ENCODE data around the gene LPAR3. TPM values are rescaled to one million over a fixed set of nuclear protein-coding genes. Genes with fewer than 3 reads are reported as not detected.
A peak's percentile ranks its signal among the peaks of the same experiment; 100 is the strongest.

Gene LPAR3
- polyA plus RNA-seq, 1 of the 3 experiments (the other 2 are of a cell fraction) = 0.08 TPM

GRCh38 chr1:84939151-84939550, 46.1 kb upstream of the LPAR3 start:
- DNase-seq = no peak
- no peak overlapping the region for H3K4me3 ChIP-seq (ENCODE audit: low read depth in 2 of 2, low read length in 1 of 2)
- no peak overlapping the region for H3K4me2 ChIP-seq
- H3K9me3 ChIP-seq = no peaks in the 10 kb centered on the region
- H3K27me3 ChIP-seq (ENCODE audit: insufficient read depth) = peaks cover 15% of the 10 kb centered on the region
- H2AFZ ChIP-seq (ENCODE audit: low read depth) = no peak overlapping the region
- no peaks in the 10 kb centered on the region; a peak in 1 of 4 replicates for H3K4me1 ChIP-seq (ENCODE audit: control insufficient read depth in 1 of 2, insufficient read depth in 2 of 2, low read depth in 1 of 2, low read length in 1 of 2)
- no peak overlapping the region for H3K9ac ChIP-seq
- H3F3A ChIP-seq (replicated peaks; ENCODE audit: insufficient read depth) = no peaks in the 10 kb centered on the region
- H3K27ac ChIP-seq (ENCODE audit: low read depth in 2 of 2, low read length in 1 of 2) = no peak overlapping the region
- no peaks in the 10 kb centered on the region for H3K36me3 ChIP-seq (replicated peaks in 1 of 2; ENCODE audit: control insufficient read depth in 1 of 2, insufficient read depth in 2 of 2, low read length in 1 of 2)
- H3K9me2 ChIP-seq = no peaks in the 10 kb centered on the region
- 77% methylated on average over 8 of the region's 8 CpGs for WGBS (ENCODE audit: low lambda C conversion rate)
- H4K20me1 ChIP-seq (ENCODE audit: insufficient read depth) = no peaks in the 10 kb centered on the region
- POLR2A ChIA-PET = no interaction called here
- CTCF ChIA-PET = interaction anchor here (0.9 to 4.8 kb wide), 4 partner anchors 89 to 320 kb away, joined by 3 to 41 read pairs (median 6); partner anchors contain the start of gene C1orf52
- no peaks in the 10 kb centered on the region for H3K79me2 ChIP-seq (ENCODE audit: insufficient read depth)
- TF ChIP-seq FOSL2 (IDR thresholded peaks at IDR 0.05; ENCODE audit: borderline replicate concordance, low read depth) (no peak), EP300 (IDR thresholded peaks at IDR 0.05; ENCODE audit: borderline replicate concordance in 1 of 2, low read depth in 1 of 2, low read length in 1 of 2) (no peak), USF1 (IDR thresholded peaks at IDR 0.05; ENCODE audit: borderline replicate concordance, low read depth) (no peak), RXRA (IDR thresholded peaks at IDR 0.05; ENCODE audit: borderline replicate concordance, low read depth) (no peak), ZBTB33 (IDR thresholded peaks at IDR 0.05; ENCODE audit: borderline replicate concordance, low read depth) (no peak)

- Histone ChIP-seq H3K36me3 (replicated peaks in 1 of 2; ENCODE audit: control insufficient read depth in 1 of 2, insufficient read depth in 2 of 2, low read length in 1 of 2) (no peaks in the 10 kb centered on the region), H3K9ac (no peak overlapping the region), H3K27me3 (ENCODE audit: insufficient read depth) (peaks cover 11% of the 10 kb centered on the region; the same call in 1 of the 2 replicates), H3K4me2 (no peak overlapping the region), H3K79me2 (ENCODE audit: insufficient read depth) (no peaks in the 10 kb centered on the region), H4K20me1 (ENCODE audit: insufficient read depth) (no peaks in the 10 kb centered on the region), H3K9me3 (no peaks in the 10 kb centered on the region), H3F3A (replicated peaks; ENCODE audit: insufficient read depth) (no peaks in the 10 kb centered on the region), H2AFZ (ENCODE audit: low read depth) (no peak overlapping the region), H3K27ac (ENCODE audit: low read depth in 2 of 2, low read length in 1 of 2) (no peak overlapping the region; a peak in 1 of 4 replicates), H3K9me2 (no peaks in the 10 kb centered on the region), H3K4me3 (ENCODE audit: low read depth in 2 of 2, low read length in 1 of 2) (peak overlapping the region in 1 of 2 experiments; percentile 44; a peak in 1 of 4 replicates), H3K4me1 (ENCODE audit: control insufficient read depth in 1 of 2, insufficient read depth in 2 of 2, low read depth in 1 of 2, low read length in 1 of 2) (no peaks in the 10 kb centered on the region; a peak in 1 of 4 replicates)
- ChIA-PET POLR2A (no interaction called here), CTCF (interaction anchor here (0.5 to 4.8 kb wide), 39 partner anchors 9 to 1030 kb away, joined by 3 to 42 read pairs (median 4); partner anchors contain the start of gene LPAR3)
- TF ChIP-seq CTCF (IDR thresholded peaks at IDR 0.05) = peak; percentile 94
- 0 out of 2 replicates have a peak, but pooled peaks have one; percentile 12 for TF ChIP-seq MXI1 (IDR thresholded peaks at IDR 0.05; ENCODE audit: low read depth, low read length)
- no peak for TF ChIP-seq IRF3 (IDR thresholded peaks at IDR 0.05; ENCODE audit: low read depth, low read length)
- TF ChIP-seq NFIC (IDR thresholded peaks at IDR 0.05; ENCODE audit: borderline replicate concordance) = no peak
- peak; percentile 97 for TF ChIP-seq RAD21 (IDR thresholded peaks at IDR 0.05; ENCODE audit: low read length)
- peak; percentile 73 for TF ChIP-seq SMC3 (IDR thresholded peaks at IDR 0.05; ENCODE audit: low read depth, low read length)
- peak; percentile 9; the same call in 1 of the 2 replicates for TF ChIP-seq RCOR1 (IDR thresholded peaks at IDR 0.05; ENCODE audit: low read length)
- peak; percentile 27 for TF ChIP-seq CHD2 (IDR thresholded peaks at IDR 0.05; ENCODE audit: low read length, partially characterized antibody)
- WGBS (ENCODE audit: low lambda C conversion rate) = 0% methylated on average over 5 of the region's 5 CpGs
- DNase-seq = peak; percentile 62
These were observed 43.3 kb upstream of the LPAR3 start for GRCh38 chr1:84936116-84936810.

Data from SK-N-SH (cell line).